Activated CD8-positive, alpha-beta memory T cell treated with anti-CD3 and anti-CD28 coated beads for 36 hours (primary cell): Measurements from ENCODE around the gene TTN. TPM values are rescaled to one million over a fixed set of nuclear protein-coding genes. Genes with fewer than 3 reads are reported as not detected.
"Not testable (repeated sequence)": the region's sequence is repeated elsewhere in the genome, so short reads cannot be mapped to it uniquely, and the experiment has no call there.

ENCODE experiments used
- CTCF ChIA-PET: fragments of 350-600 bp; sonication (Branson Sonifier 250); formaldehyde crosslinking; loops from one replicate; lab custom pipeline; 2021; ENCODE audit warnings: antibody characterized with exemption; lab: Charles Lee
- POLR2A ChIA-PET: fragments of 350-600 bp; sonication (Branson Sonifier 250); formaldehyde crosslinking; loops from one replicate; lab custom pipeline; 2021; ENCODE audit warnings: antibody characterized with exemption; lab: Charles Lee
- total RNA-seq, 2 experiments: library from RNA; stranded (reverse); gene quantifications; one replicate each; pipeline ENCODE4 v1.2.3, GENCODE V29; 2021

TTN gene
- total RNA-seq, 2 experiments from 2014 or later, result 0.38 to 0.61 TPM

DNA sequence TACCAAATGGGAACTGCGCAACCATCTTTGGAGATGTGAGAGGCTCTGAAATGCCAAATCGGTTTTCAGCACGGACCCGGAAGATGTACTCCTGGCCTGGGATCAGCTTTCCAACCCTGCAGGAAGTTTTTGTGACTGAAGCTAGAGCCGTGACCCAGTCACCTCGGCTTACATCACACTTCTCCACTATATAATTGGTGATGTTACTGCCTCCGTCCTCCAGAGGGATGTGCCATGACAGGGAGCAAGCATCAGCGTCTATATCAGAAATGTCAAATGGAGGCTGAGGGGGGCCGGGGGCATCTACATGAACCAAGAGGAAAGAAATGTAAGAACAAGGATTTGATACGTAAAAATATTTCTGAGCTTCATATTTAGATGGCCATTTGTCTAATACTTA lies 222.6 kb downstream of the TTN start:
- POLR2A ChIA-PET, result no interaction called here
- CTCF ChIA-PET, result no interaction called here

GRCh38 chr2:178579006-178579405 lies 228.2 kb downstream of the TTN start:
- POLR2A ChIA-PET, result no interaction called here
- CTCF ChIA-PET, result no interaction called here

DNA sequence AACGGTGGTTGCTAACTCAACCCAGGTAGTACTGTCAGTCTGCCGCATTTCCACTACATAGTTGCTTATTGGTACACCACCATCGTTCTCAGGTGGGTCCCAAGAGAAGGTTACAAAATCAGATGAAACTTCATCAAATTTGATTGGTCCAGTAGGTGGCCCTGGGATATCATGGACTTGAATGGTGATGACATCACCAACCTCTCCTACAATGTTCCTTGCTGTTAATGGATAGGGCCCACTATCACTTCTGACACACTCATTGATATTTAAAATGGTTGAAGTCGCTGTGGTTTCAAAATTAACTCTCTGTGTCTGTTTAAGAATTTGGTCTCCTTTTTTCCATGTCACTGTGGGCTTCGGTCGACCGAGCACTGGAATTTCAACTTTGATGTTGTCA lies 232.4 kb downstream of the TTN start:
- POLR2A ChIA-PET, result no interaction called here
- CTCF ChIA-PET, result no interaction called here

DNA sequence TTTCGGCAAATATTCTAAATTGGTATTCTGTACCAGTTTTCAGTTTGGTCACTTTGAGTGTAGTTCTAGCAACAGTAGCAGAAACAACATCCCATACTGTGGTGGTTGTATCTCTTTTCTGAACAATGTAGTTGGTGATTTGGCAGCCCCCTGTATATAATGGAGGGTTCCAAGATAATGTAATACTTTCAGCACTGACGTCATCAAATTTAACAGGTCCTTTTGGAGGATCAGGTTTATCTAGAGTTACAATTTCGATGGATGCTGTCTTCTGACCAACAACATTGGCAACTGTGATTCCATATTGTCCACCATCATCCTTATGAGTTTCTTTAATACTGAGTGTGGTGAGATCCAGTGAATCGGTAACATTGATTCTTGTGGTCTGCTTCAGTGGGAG lies 239.0 kb downstream of the TTN start:
- POLR2A ChIA-PET, result no interaction called here
- CTCF ChIA-PET, result no interaction called here

GRCh38 chr2:178553047-178553446 lies 254.2 kb downstream of the TTN start:
- ChIA-PET CTCF (no interaction called here), POLR2A (no interaction called here)

DNA sequence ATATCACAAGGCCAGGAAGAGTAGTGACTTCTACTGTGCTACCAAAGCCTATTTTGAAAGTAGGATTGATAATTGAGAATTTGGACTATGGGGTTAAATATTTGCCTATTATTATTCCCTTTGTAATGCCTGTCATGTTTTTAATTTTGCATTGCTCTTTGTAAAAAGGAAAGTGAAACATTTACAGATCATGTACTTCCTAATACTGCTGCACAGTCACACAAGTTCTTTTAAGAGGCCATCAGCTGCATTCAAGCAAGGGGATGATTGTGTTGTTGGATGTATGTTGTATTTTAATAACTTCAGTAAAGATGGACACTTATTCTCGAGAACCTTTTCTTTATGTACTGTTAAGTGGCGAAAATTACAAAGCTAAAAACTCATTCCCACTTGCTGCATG lies 256.9 kb downstream of the TTN start:
- ChIA-PET CTCF (no interaction called here), POLR2A (no interaction called here)

- ChIA-PET CTCF (no interaction called here), POLR2A (no interaction called here)
Observed at GRCh38 chr2:178542569-178542968, 264.7 kb downstream of the TTN start.

DNA sequence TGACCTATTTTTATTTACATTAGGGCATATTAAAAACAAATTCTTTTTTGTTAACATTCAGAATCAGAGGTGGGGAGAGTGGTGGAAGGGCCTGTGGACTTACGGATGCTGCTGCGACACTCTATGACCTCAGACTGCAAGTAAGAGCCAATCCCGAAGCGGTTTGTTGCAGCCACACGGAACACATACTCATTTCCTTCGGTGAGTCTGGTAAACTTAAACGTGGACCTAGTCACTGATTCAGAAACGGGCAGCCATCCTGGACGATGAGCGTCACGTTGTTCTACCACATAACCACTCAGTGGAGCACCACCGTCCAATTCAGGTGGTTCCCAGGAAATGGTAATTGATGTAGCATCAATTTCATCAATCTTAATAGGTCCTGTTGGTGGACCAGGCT lies 265.1 kb downstream of the TTN start:
- ChIA-PET CTCF (no interaction called here), POLR2A (no interaction called here)

DNA sequence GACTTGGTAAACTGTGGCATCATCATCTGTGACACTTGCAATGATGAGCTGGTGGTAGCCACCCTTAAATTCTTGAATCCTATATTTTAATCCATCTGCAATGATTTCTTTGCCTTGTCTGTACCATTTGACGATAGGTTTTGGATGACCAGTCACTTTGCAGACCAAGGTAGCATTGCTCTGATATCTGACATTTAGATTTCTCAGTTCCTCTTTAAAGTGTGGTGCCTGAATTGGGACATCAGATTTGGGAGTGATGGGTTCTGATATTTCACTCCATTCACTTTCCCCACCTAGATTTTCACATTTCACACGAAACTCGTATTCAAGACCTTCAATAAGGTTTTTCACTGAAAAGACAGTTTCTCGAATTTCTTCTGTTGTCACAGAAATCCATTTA lies 271.2 kb downstream of the TTN start:
- ChIA-PET CTCF (interaction anchor here (0.6 kb wide), 1 partner anchor 275 kb away, joined by 3 read pairs; no protein-coding TSS in a partner anchor), POLR2A (no interaction called here)

DNA sequence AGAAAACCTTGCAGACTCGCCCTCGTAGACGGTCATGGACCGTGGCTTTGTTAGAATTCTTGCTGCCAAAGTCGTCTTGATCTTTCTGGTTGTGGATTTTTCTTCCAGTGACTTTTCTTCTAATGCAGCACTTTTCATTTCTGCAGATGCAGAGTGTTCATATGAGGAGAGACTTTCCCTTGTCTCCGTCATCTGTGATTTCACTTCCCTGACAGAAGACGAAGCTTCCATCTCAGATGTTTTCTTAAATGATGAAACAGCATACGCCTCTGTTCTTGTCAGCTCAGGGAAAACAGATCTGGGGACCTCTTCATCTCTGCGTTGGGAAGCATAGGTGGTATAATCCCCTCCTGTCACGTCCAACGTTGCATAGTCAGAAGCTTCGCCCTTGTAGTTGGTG lies 276.1 kb downstream of the TTN start:
- CTCF ChIA-PET, result interaction anchor here (1.0 kb wide), 1 partner anchor 80 kb away, joined by 3 read pairs; the partner anchor contains the start of genes PJVK and PRKRA
- POLR2A ChIA-PET, result no interaction called here

GRCh38 chr2:178530625-178531142 lies 276.5 kb downstream of the TTN start:
- ChIA-PET POLR2A (interaction anchor here (1.0 kb wide), 1 partner anchor 80 kb away, joined by 6 read pairs; the partner anchor contains the start of genes PJVK and PRKRA), CTCF (interaction anchor here (0.9 to 1.0 kb wide), 3 partner anchors 13 to 80 kb away, joined by 3 to 4 read pairs (median 4); partner anchors contain the start of genes PJVK and PRKRA)

- POLR2A ChIA-PET, result interaction anchor here (1.0 kb wide), 1 partner anchor 79 kb away, joined by 6 read pairs; the partner anchor contains the start of genes PJVK and PRKRA
- CTCF ChIA-PET, result interaction anchor here (0.9 to 1.0 kb wide), 3 partner anchors 12 to 79 kb away, joined by 3 to 4 read pairs (median 4); partner anchors contain the start of genes PJVK and PRKRA
Observed at GRCh38 chr2:178530131-178530530, 277.1 kb downstream of the TTN start.

DNA sequence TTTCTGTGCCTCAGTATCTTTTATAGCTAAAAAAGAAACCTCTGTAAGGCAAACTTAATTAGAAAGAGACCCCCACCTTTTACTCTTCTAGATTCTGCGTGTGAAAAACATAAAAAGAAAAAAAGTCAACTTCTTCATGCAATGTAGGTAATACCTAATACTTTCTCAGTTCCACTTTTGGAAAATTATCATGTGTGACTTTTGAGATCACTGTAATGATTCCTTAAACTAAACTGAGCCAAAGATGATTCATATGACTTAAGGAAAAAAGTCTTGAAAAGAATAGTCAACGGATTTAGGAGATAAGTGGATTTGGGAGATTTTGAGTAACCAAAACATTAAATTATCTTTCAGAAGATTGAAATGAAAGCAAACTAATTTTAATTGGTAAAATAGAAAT lies 278.0 kb downstream of the TTN start:
- CTCF ChIA-PET, result no interaction called here
- POLR2A ChIA-PET, result no interaction called here

- ChIA-PET POLR2A (no interaction called here), CTCF (no interaction called here)
Observed at GRCh38 chr2:178528647-178529046, 278.6 kb downstream of the TTN start.

- POLR2A ChIA-PET, result no interaction called here
- CTCF ChIA-PET, result no interaction called here
Observed at GRCh38 chr2:178527592-178527991, 279.6 kb downstream of the TTN start.

- ChIA-PET CTCF (no interaction called here), POLR2A (no interaction called here)
Observed at GRCh38 chr2:178526256-178526655, 281.0 kb downstream of the TTN start.

DNA sequence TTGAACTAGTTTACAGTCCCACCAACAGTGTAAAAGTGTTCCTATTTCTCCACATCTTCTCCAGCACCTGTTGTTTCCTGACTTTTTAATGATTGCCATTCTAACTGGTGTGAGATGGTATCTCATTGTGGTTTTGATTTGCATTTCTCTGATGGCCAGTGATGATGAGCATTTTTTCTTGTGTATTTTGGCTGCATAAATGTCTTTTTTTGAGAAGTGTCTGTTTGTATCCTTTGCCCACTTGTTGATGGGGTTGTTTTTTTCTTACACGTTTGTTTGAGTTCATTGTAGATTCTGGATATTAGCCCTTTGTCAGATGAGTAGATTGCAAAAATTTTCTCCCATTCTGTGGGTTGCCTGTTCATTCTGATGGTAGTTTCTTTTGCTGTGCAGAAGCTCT lies 281.8 kb downstream of the TTN start:
- POLR2A ChIA-PET, CTCF ChIA-PET: not testable (repeated sequence)

DNA sequence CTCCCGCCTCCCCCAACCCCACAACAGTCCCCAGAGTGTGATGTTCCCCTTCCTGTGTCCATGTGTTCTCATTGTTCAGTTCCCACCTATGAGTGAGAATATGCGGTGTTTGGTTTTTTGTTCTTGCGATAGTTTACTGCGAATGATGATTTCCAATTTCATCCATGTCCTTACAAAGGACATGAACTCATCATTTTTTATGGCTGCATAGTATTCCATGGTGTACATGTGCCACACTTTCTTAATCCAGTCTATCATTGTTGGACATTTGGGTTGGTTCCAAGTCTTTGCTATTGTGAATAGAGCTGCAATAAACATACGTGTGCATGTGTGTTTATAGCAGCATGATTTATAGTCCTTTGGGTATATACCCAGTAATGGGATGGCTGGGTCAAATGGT lies 282.2 kb downstream of the TTN start:
- CTCF ChIA-PET, result interaction anchor here (1.9 kb wide), 1 partner anchor 10 kb away, joined by 4 read pairs; no protein-coding TSS in a partner anchor
- POLR2A ChIA-PET, result not testable (repeated sequence)

DNA sequence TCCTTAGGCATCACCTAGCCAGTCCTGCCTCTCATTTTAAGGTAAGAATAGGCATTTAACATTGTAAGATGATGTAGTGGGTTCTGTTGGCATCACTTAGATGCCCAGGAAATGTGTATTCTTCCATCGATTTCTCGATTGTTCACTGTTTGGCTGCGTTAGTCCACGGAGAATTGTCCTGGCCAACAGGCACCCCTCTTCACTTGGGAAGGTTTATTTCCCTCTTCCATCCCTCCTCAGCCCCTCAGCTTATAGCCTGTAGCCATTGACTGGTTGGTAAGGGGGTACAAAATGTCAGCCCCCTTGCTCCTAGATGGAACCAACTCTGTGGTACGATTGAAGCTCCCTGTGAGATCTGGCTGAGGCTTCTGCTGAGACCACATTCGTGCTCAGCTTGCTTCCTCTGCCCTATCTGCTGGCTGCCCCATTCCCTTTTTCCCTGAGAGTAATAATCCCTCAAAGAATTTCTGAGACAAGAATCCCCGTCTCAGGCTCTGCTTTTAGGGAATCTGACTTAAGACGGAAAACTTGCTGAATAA lies 283.6 kb downstream of the TTN start:
- ChIA-PET CTCF (interaction anchor here (1.5 to 2.0 kb wide), 3 partner anchors 8 to 73 kb away, joined by 4 to 7 read pairs (median 5); partner anchors contain the start of genes PJVK and PRKRA), POLR2A (interaction anchor here (0.6 kb wide), 1 partner anchor 33 kb away, joined by 3 read pairs; no protein-coding TSS in a partner anchor)

- ChIA-PET POLR2A (interaction anchor here (0.6 to 0.7 kb wide), 2 partner anchors 33 to 44 kb away, joined by 3 read pairs; no protein-coding TSS in a partner anchor), CTCF (interaction anchor here (0.6 to 2.0 kb wide), 6 partner anchors 8 to 72 kb away, joined by 3 to 7 read pairs (median 4); partner anchors contain the start of genes PJVK and PRKRA)
Observed at GRCh38 chr2:178522950-178523595, 284.1 kb downstream of the TTN start.
